Activated T-cell treated with anti-CD3 and anti-CD28 coated beads, Interleukin-2, amount 50 U/mL, for 1 hour (primary cell): ENCODE results near the gene ZSCAN18.

ENCODE experiments used
- DNase-seq: peaks from one replicate; pipeline ENCODE4 v3.0.0-alpha.2; 2020

The ZSCAN18 gene

DNA sequence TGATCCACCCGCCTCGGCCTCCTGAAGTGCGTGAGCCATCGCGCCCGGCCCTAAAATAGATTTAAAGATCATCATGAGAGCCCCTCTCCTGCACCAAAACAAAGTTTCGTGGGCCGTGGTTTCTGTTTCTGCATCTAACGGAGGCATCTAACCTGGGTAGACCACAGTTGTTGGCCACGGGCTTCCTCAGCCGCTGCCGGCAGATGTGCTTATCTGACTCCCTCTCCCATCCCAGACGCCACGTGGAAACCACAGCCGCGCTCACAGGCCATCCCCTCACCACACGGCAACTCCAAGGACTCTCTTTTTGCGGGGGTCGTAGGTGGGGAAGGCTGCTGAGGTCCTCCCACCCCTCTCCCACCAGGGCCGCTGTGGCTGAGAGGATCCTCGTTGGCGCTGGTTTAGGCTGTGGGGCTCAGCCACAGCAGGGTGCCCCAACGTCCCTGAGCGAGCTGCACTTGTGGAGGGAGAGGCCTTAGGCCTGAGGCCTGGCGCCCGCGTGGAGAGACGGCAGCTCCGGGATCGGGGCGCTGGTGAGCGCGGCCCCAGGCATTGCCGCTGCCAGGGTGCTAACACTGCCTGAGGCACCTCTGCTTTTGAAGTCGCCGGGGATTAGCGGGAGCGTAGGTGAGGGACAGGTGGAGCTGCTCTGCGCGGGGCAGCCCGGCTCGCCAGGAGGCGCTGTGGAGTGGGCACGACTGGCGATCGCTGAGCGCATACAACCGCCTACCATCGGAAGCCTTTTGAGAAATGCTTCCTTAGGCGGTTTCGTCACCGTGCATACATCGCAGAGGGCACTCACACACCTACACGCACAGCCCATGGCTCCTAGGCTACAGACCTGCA lies 55.3 kb downstream of the ZSCAN18 start:
- no peak for DNase-seq

DNA sequence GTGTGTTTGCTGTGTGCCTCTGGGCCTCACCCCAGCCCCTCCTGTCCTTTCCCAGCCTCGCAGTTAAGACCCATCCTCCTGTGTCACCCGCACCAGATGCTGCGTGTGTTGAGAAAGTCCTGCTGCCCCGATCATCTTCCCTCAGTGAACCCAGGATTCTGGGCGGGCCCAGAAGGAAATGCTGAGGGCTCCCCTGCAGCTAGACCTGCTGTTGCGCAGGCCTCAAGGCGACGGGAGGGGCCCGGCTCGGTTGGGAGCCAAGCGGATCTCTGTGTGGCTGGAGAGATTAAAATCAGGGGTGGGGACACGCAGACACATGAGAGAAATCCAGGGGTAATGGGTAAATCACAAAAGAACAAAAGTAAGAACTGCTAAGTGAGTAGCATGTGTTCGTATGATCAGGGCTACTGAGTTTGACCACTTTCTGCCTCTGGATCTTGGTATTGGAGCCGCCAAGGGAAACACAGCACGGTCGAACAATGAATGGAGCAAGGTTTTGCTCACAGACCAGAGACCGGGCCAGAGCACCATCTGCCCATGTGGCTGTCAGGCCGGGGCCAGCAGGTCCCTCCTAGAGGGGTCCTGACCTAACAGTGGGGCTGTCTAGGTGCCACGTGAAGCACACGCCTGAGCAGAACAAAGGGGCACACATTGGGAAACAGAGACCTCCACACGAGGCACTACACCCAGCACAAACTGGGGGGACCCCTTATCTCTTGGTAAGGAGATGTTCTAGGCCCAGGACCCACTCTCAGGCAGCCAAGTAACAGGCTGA lies 57.1 kb downstream of the ZSCAN18 start:
- DNase-seq: no peak

- no peak for DNase-seq
These were observed 59.3 kb downstream of the ZSCAN18 start for GRCh38 chr19:58038688-58039204.

GRCh38 chr19:58037927-58038687 lies 59.9 kb downstream of the ZSCAN18 start:
- DNase-seq: no peak

DNA sequence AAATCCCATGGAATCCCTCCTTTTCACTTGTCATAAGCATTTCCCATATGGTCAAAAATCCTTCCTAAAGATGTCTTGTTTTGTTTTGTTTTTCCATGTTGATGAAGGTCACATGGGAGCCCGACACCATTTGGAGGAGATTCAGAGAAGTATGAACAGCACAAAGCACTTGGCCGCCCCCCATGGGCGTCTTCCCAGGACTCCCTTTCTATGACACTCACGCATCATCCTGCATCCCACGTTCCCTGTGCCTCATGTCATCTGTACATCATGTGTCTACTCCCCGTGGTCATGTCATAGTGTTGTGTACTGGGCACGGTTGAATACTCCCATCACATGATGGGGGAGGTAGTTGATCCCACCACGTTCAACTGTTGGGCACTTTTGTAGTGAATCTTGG lies 62.2 kb downstream of the ZSCAN18 start:
- DNase-seq: no peak

- no peak for DNase-seq
These were observed 63.6 kb downstream of the ZSCAN18 start for GRCh38 chr19:58034477-58034793.
